HTR-8/SVneo (cell line): ENCODE results near the gene OR4X1.
"Not testable (repeated sequence)": the region's sequence is repeated elsewhere in the genome, so short reads cannot be mapped to it uniquely, and the experiment has no call there.

Experiments
- DNase-seq: peaks from one replicate; pipeline ENCODE4 v3.0.0; 2011; ENCODE audit warnings: low spot score, mixed read lengths; ENCODE audit not compliant: insufficient read length
- FAIRE-seq: peaks from 2 replicates; lab custom pipeline; 2011; peaks lifted over from hg19 to GRCh38; lab: Jason Lieb, UNC

The OR4X1 gene

DNA sequence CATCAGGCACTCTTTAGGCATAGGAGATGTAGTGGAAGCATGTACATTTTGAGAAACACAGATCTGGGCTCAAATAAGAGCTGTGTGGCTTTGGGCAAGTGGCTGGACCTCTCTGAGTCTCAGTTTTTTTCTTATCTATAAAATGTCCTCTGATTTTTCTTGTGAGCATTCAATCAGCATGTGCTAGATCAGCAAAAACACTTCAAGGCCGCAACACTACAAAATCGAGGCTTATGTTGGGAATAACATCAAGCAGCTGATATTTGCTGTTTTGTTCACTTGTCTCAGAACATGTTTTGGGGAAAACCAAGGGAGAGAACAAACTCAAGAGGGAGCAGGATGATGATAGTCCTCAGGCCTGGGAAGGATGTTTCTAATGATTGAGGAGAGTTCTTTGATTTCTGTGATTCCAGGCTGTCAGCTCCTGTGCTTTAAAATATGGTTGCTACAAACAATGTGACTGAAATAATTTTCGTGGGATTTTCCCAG lies at the start of gene OR4X1:
Gene OR4X1, plus strand, starts transcription at position 439 of the 489 bp plus-strand sequence. Its CDS starts 0 bp downstream, at position 439.
- DNase-seq (no peak), FAIRE-seq (no peak)

- no peak for FAIRE-seq
- DNase-seq: no peak
Measured at GRCh38 chr11:48216510-48216909, 47.2 kb upstream of the OR4X1 start, which contains the start of gene OR4B1. OR4B1 (plus strand) TSS chr11:48216810; CDS start chr11:48216810, 0 bp downstream.

- DNase-seq (no peak), FAIRE-seq (no peak)
Measured at GRCh38 chr11:48228761-48229160, 34.9 kb upstream of the OR4X1 start.

GRCh38 chr11:48230057-48230456 lies 33.6 kb upstream of the OR4X1 start:
- not testable (repeated sequence) for FAIRE-seq, DNase-seq

DNA sequence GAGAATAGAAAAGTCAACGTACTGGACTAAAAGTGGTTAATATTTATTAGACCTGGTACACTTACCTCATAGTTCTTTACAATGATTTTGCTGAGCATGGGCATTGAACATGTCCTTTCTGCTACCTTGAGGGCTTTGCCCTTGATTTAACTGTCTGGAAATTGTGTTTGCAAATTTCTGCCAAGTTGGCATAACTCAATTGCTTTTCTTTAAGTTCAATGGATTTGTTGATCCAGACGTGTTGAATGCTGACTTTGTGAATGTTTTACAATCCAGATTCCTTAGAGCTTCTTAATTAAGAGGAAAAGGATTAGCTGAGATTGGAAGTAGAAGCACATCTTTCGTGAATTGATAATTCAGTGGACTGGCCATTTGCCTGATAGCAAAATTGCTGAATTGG lies 25.9 kb upstream of the OR4X1 start:
- FAIRE-seq (no peak), DNase-seq (no peak)

GRCh38 chr11:48242501-48242900 lies 21.2 kb upstream of the OR4X1 start:
- DNase-seq (no peak), FAIRE-seq (no peak)

DNA sequence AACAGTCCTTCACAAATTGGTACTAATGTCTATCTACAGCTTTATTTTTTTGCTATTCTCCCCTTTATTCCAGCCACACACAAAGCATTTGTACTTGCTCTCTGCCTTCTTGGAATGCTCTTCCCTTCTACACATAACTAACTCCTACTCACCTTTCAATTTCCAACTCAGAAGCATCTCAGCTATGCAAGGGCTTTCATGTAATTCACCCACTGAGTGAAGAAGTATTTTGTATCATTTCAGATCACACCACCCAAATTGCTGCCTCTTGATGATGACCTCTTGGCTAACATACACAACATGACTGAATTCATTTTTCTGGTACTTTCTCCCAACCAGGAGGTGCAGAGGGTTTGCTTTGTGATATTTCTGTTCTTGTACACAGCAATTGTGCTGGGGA lies 18.9 kb upstream of the OR4X1 start, which contains the start of gene OR4X2:
Gene OR4X2, plus strand, starts transcription at position 301 of the 400 bp plus-strand sequence. Its CDS starts 0 bp downstream, at position 301.
- no peak for DNase-seq
- FAIRE-seq: no peak

DNA sequence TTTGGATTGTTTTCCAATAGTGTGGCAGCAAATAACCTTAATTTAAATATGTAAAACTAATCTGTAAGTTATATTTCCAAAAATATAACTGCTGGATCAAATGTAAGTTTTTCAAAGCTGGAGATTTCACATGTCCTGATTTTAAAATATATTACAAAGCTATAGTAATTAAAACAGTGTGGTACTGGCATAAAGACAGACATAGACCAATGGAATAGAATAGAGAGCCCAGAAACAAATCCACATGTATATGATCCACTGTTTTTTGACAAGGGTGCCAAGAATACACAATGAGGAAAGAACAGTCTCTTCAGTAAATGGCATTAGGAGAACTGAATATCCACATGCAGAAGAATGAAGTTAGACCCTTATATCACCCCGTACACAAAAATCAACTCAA lies 14.8 kb upstream of the OR4X1 start:
- no peak for FAIRE-seq

GRCh38 chr11:48261600-48261999 lies 2.1 kb upstream of the OR4X1 start:
- FAIRE-seq: no peak
- no peak for DNase-seq

More for the DNA sequence above, 14.8 kb upstream of the OR4X1 start:
- DNase-seq: no peak

GRCh38 chr11:48270621-48271020 lies 7.0 kb downstream of the OR4X1 start:
- FAIRE-seq: no peak

GRCh38 chr11:48272606-48273005 lies 8.9 kb downstream of the OR4X1 start:
- DNase-seq: no peak
- no peak for FAIRE-seq

More at GRCh38 chr11:48270621-48271020, 7.0 kb downstream of the OR4X1 start:
- no peak for DNase-seq

GRCh38 chr11:48305923-48306322 lies 42.3 kb downstream of the OR4X1 start, which contains the start of gene OR4S1:
OR4S1 (plus strand) TSS chr11:48306223; CDS start chr11:48306223, 0 bp downstream.
- FAIRE-seq (no peak), DNase-seq (no peak)

GRCh38 chr11:48307760-48308386 lies 44.2 kb downstream of the OR4X1 start:
- FAIRE-seq: peak; percentile 31
- DNase-seq: peak; percentile 32

- FAIRE-seq, DNase-seq: not testable (repeated sequence)
Measured at GRCh38 chr11:48313590-48313989, 49.9 kb downstream of the OR4X1 start.
